CD4-positive, alpha-beta T cell treated with Interleukin-2 at 100 ng/mL for 4 hours (primary cell): Measurements from ENCODE around the gene DHRS2.
"Not testable (repeated sequence)": the region's sequence is repeated elsewhere in the genome, so short reads cannot be mapped to it uniquely, and the experiment has no call there.

ENCODE experiments used
- DNase-seq: peaks from one replicate; pipeline ENCODE4 v3.0.0-alpha.2; 2020; ENCODE audit warnings: low spot score

The DHRS2 gene

DNA sequence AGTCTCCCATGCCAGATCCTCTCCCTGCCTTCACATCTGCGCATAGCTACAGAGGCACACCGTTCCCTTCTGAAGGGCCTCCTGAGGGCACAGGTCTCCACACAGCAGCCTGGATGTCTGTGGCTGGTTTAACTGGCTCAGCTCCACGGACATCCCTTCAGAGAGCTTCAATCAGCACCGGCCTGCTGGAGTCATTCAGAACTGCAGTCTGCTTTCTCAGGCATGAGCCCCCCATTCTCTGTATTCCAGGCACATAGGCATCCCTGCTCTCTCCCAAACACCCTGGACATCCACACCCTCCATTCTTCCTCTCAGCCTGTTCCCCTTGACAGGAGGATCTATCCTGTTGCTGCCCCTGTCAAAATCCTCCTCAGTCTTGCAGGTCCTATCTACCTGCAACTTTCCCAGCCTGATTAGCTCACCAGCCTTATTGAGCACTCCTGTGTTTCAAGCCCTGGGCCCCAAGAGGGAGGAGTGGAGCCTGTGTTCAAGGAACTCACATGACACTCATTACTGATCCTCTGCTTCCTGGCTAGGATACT, 2.9 kb upstream of the DHRS2 start:
- no peak for DNase-seq

DNA sequence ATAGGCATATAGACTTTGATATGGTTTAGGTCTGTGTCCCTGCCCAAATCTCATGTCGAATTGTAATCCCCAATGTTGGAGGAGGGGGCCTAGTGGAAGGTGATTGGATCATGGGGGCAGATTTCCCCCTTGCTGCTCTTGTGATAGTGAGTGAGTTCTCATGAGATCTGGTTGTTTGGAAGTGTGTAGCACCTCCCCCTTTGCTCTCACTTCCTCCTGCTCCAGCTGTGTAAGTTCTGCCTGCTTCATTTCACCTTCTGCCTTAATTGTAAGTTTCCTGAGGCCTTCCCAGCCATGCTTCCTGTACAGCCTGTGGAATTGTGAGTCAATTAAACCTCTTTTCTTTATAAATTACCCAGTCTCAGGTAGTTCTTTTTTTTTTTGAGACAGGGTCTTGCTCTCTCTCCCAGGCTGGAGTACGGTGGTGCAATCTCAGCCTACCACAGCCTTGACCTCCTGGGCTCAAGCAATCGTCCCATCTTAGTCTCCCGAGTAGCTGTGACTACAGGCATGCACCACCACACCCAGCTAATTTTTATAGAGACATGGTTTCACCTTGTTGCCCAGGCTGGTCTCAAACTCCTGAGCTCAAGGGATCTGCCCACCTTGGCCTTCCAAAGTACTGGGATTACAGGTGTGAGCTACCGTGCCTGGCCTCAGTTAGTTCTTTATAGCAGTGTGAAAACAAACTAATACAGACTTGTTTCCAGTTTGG, 1.3 kb upstream of the DHRS2 start:
- not testable (repeated sequence) for DNase-seq

DNA sequence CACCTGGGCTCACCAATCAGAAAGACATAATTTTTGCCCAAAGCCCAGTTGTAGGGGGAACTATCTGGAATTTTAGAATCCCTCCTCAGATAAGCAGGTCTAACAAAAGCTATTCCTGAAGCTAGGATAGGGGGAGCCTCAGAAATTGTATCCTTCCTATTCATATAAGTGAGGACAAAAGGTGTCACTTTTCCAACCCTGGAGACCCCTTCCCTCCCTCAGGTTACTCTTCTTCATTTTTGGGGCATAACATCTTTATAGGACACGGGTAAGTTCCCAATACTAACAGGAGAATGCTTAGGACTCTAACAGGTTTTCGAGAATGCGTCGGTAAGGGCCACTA, 1.1 kb downstream of the DHRS2 start:
- not testable (repeated sequence) for DNase-seq

GRCh38 chr14:23637655-23638413, 1.7 kb downstream of the DHRS2 start:
- not testable (repeated sequence) for DNase-seq

DNA sequence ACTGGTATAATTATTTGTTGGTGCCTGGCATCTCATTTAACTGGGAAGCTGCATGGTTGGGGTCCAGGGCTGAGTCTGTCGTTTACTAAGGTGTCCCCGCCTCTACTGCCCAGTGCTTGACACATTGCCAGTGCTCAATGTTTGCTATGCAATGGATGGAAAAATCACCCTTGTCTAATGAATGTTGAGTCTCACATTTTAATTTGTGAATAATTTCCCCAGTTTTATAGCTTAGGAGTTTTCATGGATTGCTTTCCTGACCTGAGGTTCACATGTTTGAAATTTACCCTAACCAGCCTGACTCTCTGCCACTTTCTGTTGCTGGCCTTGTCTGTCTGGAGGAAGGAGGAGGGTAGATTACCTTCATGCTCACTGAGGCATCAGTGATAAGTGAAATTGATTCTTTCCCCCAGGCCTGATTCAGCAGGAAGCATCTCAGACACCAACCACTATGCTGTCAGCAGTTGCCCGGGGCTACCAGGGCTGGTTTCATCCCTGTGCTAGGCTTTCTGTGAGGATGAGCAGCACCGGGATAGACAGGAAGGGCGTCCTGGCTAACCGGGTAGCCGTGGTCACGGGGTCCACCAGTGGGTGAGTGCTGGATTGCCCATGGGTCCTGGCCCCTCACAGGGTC, 2.4 kb downstream of the DHRS2 start:
- DNase-seq = no peak

DNA sequence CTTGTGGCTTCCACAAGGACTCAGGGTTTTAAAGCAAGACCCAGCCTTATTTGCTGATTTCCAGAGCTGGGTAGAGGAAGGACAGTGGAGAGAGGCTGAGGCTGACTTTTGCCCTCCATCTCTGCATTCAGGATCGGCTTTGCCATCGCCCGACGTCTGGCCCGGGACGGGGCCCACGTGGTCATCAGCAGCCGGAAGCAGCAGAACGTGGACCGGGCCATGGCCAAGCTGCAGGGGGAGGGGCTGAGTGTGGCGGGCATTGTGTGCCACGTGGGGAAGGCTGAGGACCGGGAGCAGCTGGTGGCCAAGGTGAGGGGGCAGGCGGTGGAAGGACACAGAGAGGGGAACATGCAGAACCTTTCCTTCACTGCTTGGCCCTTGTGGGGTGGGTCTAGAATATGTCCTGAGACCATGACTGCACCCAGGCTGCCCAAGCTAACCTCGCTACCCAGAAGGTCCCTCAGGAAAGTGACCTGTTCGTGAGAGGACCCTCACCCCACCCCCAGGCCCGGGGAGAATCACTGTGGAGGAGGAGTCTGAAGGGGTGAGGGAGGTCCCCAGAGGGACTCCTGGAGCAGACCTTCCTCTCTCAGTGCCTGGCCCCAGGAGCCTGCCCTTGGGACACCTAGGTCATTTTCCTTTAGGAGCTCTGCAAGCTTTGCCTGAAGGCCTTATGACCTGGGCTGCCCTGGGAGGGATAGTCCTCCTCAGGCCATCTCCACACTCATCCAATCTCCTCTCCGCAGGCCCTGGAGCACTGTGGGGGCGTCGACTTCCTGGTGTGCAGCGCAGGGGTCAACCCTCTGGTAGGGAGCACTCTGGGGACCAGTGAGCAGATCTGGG, 3.1 kb downstream of the DHRS2 start:
- no peak for DNase-seq

DNA sequence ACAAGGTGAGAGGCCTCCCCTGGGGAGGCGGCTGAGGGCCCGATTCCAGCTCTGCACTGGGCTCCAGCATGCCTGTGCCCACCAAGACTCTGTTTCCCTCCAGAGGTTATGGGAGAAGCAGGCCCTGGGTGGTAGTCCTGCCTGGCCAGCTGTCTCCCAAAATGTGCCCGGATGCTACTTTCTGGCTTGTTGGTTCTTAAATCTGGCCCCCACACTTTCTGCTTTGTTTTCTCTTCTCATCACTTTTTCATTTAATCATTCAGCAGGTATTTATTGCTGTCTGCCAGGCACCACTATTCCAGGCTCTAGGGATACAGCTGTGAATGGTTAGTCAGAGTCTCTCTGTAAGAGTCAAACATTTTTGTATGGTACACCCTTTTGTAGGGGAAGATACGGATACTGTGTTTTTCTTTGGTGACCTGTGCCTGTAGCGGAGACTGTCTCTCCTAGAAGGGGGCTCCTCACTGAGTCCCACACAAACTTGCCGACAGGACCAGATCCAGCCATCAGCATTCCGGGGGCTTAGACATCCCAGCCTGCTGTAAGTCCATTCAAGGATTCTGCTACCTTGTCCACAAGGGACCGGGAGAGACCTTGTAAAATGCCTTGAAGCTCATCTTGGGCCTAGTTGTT, 3.8 kb downstream of the DHRS2 start:
- no peak for DNase-seq

GRCh38 chr14:23640524-23641141, 4.5 kb downstream of the DHRS2 start:
- DNase-seq = no peak

DNA sequence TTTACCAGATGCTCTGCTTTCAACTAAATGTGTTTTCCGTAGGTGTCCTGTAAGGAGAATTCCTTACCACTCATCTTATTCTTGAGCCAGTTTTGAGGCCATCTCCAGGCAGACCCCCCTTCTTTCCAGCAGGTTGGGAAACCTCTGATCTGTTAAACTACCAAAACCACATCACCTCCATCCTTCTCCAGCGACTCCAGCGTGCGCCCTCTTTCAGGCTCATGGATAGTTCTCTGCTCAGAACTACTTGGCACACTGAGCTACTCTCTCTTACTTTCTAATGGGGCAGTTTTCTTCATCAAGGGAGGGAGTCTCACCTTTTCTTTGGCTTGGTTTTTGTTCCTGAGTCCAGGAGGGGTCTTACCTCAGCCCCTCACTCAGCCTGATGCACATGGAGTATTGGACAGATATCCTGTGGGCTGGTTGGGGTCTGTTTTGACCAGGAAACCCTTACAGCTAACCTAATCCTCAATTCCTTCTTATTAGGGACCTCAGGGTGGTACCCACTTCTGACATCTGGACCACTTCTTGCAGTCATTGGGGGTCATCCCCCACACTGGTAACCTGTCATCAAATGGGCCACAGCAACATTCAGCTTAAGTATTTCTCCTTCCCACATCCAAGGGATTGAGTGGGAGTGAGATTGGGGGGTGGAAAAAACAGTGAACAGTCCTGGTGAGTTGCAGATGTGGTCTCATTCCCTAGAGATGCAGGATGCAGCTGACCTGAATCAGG, 5.2 kb downstream of the DHRS2 start:
- no peak for DNase-seq

- DNase-seq = no peak
These were observed 5.9 kb downstream of the DHRS2 start for GRCh38 chr14:23641915-23642588.

DNA sequence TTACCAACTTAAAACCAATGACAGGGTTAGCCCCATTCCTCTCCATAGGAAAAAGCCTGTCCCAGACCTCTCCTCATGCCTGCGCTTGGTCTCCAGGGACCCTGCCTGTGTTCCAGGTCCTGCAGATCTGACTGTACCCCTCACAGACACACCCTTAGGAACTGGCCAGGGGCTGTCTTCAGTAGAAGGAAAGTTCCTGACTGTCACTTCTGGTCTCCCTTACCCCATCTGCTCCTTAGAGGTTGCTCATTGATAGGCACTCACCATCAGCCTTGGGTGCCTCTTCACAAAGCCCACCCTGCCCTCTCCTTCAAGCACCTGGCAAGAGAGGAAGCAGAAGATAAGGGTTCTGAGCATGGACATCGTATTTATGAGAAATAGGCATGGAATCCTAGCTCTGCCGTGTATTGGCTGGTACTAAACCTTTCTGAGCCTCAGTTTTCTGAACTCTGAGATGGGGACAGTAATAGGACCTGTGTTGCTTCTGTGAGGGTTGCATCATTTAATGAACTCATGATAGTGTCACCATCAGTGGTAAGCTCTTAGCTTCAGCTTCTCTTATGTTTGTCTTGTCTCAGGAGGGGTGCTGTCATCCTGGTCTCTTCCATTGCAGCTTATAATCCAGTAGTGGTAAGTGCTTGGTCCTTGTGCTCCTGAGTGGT, 7.5 kb downstream of the DHRS2 start:
- no peak for DNase-seq

DNA sequence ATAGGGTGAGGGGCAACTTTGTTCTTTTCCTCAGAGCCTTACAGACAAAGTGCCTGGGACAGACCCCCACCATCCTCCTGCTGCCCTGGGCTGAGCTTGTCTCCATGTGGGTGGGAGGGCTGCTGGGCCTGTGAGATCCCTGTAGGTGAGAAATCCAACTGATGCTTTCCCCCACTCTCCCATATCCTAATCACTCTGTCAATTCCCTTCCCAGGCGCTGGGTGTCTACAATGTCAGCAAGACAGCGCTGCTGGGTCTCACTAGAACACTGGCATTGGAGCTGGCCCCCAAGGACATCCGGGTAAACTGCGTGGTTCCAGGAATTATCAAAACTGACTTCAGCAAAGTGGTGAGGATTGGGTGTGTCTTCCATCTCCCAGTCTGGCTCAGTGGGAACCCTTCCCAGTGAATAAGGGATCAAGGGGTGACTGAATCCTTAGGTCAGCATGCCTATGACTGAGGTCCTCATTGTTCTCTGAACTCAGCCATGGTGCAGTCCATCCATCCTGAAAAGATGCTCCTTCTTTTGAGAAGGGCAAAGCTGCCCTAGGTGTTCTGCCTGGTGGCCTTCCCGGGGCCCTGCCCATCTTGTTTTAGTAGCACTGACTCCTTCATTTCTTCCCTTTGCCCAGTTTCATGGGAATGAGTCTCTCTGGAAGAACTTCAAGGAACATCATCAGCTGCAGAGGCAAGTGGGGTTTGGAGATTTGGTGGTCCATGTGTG, 8.2 kb downstream of the DHRS2 start:
- no peak for DNase-seq

- no peak for DNase-seq
These were observed 8.8 kb downstream of the DHRS2 start for GRCh38 chr14:23644919-23645336.

- DNase-seq = no peak
These were observed 9.3 kb downstream of the DHRS2 start for GRCh38 chr14:23645504-23645811.

DNA sequence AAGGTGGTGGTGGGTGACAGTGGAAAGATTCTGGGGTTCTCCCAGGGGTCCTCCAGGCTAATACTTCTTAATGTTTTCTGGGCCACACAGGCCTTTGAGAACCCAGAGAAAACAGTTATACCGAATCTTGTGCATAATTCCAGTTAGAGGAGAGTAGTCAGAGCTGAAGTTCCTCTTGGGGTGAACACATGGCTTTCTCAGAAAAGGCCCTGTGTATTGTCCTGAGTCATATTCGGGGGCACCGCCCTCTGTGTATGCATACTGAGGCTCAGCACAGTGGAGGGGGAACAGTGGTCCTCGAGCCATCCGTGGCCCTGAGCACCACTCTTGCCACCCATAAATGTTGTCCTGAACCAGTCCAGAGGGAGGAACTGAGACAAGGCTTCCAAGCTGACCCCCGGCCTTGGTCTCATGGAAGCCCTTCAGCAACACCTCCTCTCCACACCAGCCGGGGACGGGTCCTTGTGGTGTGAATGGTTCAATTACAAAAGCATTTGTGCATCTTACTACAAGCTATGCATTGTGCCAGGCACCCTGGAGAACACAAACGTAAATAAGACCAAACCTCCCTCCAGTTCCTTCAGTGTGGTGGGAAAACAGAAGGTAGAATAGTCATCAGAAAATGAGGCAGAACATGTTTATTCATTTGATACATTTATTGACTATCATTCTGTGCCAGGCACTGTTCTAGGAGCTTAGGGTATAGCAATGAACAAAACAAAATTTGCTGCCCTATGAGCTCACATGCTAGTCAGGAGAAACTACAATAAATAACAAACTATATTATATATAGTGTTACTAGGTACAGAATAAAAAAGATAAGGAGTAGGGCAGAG, 9.9 kb downstream of the DHRS2 start:
- no peak for DNase-seq

- DNase-seq = no peak
These were observed 10.7 kb downstream of the DHRS2 start for GRCh38 chr14:23646648-23647549.

DNA sequence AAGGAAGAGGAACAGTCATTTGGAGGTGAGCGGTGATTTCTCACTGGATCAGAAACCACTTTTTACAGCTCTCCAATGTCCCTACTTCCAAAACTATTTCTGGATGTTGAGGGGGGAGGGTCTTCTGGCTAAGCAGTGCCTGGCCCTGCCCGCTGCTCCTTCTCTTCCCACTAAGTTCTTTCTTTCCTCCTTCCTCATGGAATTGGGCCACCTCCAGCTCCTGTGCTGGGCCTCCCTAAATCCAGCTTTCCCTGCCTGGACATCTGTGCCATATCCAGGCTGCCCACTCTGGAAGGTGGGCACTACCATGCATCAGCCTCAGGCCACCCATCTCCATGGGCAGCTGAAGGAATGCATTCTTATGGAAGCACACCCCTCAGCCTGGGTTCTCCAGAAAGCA, 11.5 kb downstream of the DHRS2 start:
- no peak for DNase-seq
